Lung (tissue), 12 donors: Measurements from ENCODE around the gene ARHGAP22. TPM values are rescaled to one million over a fixed set of nuclear protein-coding genes. Genes with fewer than 3 reads are reported as not detected.
A peak's percentile ranks its signal among the peaks of the same experiment; 100 is the strongest.

Experiments
- ATAC-seq: fragments of 200-7000 bp; cut with Tn5 transposase; one replicate; pipeline ENCODE4 v1.9.1; 2020; ENCODE audit warnings: moderate number of reproducible peaks; ENCODE audit not compliant: insufficient read depth, low FRiP score
- DNase-seq, 3 donors: peaks; one replicate each; pipeline ENCODE4 v3.0.0-alpha.2; 2013 to 2017
- H3K27ac ChIP-seq, 2 donors: one replicate each; pipeline ENCODE4 v1.5.1; 2013; ENCODE audit warnings: mild to moderate bottlenecking in 2 of 2, moderate library complexity in 2 of 2, control low read depth in 1 of 2, inconsistent platforms in 1 of 2, low read depth in 1 of 2, low read length in 1 of 2
- H3K27me3 ChIP-seq, 3 donors: one replicate each; pipeline ENCODE4 v1.5.1; 2013; ENCODE audit warnings: low read length in 2 of 3; ENCODE audit not compliant: control insufficient read depth in 3 of 3, insufficient read depth in 3 of 3
- H3K36me3 ChIP-seq, 4 donors: one replicate each; pipeline ENCODE4 v1.5.1; 2013; ENCODE audit warnings: low read length in 4 of 4, mild to moderate bottlenecking in 1 of 4, moderate library complexity in 1 of 4; ENCODE audit not compliant: control insufficient read depth in 4 of 4, insufficient read depth in 4 of 4
- H3K4me1 ChIP-seq, 5 donors: one replicate each; pipeline ENCODE4 v1.5.1; 2013; ENCODE audit warnings: low read length in 5 of 5, mild to moderate bottlenecking in 2 of 5, moderate library complexity in 1 of 5; ENCODE audit not compliant: control insufficient read depth in 5 of 5, insufficient read depth in 5 of 5
- H3K4me3 ChIP-seq: one replicate; pipeline ENCODE4 v1.5.1; 2013; ENCODE audit warnings: mild to moderate bottlenecking, control low read depth, moderate library complexity
- H3K9ac ChIP-seq, 2 donors: one replicate each; pipeline ENCODE4 v1.5.1; 2013; ENCODE audit warnings: low read length in 2 of 2, control low read depth in 1 of 2; ENCODE audit not compliant: insufficient read depth in 1 of 2
- H3K9me3 ChIP-seq, 4 donors: one replicate each; pipeline ENCODE4 v1.5.1; 2013; ENCODE audit warnings: low read length in 3 of 4, mild to moderate bottlenecking in 1 of 4, moderate library complexity in 1 of 4; ENCODE audit not compliant: control insufficient read depth in 4 of 4, insufficient read depth in 3 of 4
- WGBS, 2 donors: extraction: QIAGEN DNeasy Blood & Tissue Kit; methylation state at CpG; one replicate each; pipeline ENCODE4 v1.1.7; 2013; 5-methylcytosine and 5-hydroxymethylcytosine counted together
- polyA plus RNA-seq, 2 donors: library from polyadenylated mRNA; stranded (reverse); fragments of 200-250 nt; gene quantifications; one replicate each; pipeline ENCODE4 v1.2.1, GENCODE V29; 2013
- total RNA-seq, 2 donors: library from RNA; depleted of rRNA in 1 of 2; stranded (reverse); fragments of >200 nt in 1 of 2; gene quantifications; one replicate each; pipeline ENCODE4 v1.2.1, GENCODE V29; 2014 to 2021
- TF ChIP-seq, protein P1 (sequence below): IDR thresholded peaks from 2 replicates; pipeline ENCODE4 v1.5.1; 2012; ENCODE audit warnings: mild to moderate bottlenecking; ENCODE audit errors: control extremely low read depth, extremely low read depth
- donor health status: control.
- donor health status: control.
- donor health status: Bipolar disorder and iron deficiency.
- donor health status: healthy.
- donor health status: DM: yes; HTN: yes; CAD: no.

Gene ARHGAP22
- total and polyA plus RNA-seq, 4 donors: 3.2 to 6.9 (median 4.1) TPM

DNA sequence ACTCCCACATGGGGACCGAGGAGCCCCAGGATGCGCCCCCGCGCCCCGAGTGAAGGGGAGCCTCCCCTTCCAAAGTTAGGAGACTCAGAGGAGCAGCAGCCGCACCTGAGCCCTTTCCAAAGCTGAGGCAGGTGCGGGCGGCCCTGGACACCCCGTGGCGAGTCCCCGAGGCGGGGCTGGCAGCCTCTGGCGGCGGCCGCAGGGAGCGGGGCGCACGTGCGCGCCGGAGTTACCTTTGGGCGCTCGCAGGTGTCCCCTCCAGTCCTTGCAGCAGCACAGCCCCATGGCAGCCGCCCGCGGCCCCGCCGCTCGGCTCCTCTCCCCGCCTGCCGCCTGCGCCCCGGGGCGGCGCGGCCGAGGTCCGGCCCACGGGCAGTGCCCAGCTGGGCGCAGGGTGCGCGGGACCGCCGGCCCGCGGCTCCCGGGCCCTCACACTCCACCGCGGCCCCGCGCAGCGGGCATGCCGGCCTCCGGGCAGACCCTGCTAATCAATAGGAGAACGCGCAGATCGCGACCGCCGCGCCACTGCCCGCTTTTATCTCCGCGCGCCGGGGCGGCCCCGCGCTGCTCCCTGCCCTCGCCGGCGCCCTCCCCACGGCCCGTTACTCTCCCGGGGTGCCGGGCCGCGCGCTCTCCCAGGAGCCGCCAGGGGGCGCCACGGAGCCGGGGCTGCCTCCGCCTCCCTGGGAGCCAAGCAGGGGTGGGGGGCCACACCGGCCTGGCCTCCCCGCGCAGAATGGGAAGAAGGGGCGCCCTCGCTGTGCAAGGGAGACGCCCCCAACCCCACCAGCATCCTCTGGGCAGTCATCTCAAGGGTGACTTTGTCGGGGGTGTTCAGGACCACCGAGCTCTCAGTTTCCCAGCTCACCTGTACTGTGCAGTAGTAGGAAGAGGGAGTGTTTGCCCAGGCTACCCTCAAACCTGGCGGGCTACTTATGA, 80.8 kb downstream of the ARHGAP22 start:
- peaks cover 2 to 29% (median 12%) of the 10 kb centered on the region in 5 donors for H3K4me1 ChIP-seq
- peak in 2 of 3 donors; percentile 30 to 53 for DNase-seq
- H3K4me3 ChIP-seq: peak overlapping the region; percentile 22
- no peaks in the 10 kb centered on the region for H3K27me3 ChIP-seq
- 5% methylated on average over 59 to 93 of the region's 93 CpGs for WGBS, 2 donors
- H3K9ac ChIP-seq: no peak overlapping the region
- no peaks in the 10 kb centered on the region for H3K9me3 ChIP-seq
- no peak for ATAC-seq
- H3K36me3 ChIP-seq: no peaks in the 10 kb centered on the region
- H3K27ac ChIP-seq: no peak overlapping the region
- TF ChIP-seq, protein P1, sequence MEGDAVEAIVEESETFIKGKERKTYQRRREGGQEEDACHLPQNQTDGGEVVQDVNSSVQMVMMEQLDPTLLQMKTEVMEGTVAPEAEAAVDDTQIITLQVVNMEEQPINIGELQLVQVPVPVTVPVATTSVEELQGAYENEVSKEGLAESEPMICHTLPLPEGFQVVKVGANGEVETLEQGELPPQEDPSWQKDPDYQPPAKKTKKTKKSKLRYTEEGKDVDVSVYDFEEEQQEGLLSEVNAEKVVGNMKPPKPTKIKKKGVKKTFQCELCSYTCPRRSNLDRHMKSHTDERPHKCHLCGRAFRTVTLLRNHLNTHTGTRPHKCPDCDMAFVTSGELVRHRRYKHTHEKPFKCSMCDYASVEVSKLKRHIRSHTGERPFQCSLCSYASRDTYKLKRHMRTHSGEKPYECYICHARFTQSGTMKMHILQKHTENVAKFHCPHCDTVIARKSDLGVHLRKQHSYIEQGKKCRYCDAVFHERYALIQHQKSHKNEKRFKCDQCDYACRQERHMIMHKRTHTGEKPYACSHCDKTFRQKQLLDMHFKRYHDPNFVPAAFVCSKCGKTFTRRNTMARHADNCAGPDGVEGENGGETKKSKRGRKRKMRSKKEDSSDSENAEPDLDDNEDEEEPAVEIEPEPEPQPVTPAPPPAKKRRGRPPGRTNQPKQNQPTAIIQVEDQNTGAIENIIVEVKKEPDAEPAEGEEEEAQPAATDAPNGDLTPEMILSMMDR: no peak

DNA sequence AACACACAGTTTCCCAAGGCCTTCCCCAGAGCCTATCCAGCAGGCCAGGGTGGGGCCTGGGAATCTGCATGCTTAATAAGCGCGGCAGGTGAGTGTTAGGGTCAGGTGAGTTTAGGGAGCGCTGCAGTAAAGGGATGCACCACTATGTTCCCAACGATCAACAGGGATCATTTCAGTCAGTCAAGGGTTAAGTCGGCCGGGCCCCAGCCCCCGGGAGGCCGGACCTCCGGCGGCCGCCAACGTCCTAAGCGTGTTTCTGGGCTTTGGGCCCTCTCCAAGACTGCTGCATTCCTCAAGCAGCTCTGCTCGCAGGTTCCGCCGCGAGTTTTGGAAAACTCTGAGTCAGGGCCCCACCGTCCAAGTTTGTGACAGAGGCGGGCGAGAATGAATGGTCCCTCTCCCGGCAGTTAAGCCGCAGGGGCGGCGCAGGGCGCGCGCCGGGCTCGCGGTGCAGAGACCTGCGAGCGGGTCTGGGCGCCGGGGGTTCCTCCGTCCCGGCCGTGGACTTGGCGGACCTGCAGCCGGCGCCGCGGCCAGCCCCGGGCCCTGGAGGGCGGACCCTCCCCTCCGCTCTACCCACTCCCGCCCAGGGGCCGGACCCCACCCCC, 81.6 kb downstream of the ARHGAP22 start:
- Histone ChIP-seq H3K4me3 (no peak overlapping the region), H3K27ac (no peak overlapping the region), H3K4me1 (peaks cover 2 to 29% (median 12%) of the 10 kb centered on the region in 5 donors), H3K9me3 (no peaks in the 10 kb centered on the region), H3K36me3 (no peaks in the 10 kb centered on the region), H3K27me3 (no peaks in the 10 kb centered on the region), H3K9ac (no peak overlapping the region)
- DNase-seq: peak; percentile 91 to 96 (median 94)
- ATAC-seq: peak; percentile 30
- WGBS, 2 donors: 1 to 2% methylated on average over 46 to 47 of the region's 47 CpGs
- TF ChIP-seq, protein P1: no peak

DNA sequence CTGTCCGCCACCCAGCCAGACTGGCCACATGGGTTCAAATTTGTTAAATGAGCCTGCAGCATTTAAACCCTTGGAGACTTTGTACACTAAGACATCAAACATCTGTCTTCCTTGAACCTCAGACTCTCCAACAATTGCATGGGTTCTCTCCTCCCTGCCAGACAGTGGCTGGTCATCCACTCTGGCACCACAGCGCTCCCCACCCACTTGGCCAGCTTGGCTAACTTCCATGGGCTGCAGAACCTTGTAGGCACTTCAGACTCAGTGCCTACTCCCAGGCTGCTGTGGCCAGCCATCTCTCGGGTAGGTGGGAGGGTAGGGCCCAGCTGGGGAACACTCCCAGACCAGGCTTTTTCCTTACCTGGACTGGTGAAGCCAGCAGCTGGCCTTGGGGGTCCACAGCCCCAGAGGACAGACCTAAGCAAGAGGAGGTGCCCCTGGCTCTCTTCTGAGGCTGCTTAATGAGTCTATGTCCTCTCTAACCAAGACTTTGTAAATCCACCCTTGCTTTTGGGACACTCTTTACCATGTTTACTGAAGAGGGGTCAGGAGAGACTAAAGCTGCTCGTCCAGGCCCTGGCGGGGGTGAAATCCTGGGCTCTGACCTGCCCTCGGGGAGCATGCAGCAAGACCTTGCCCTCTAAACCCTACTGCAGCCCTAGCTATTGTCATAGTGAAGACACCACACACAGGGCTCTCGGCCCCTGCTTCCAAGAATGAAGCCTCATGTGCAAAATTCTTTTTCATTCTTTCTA, 82.7 kb downstream of the ARHGAP22 start:
- TF ChIP-seq, protein P1: no peak
- 85 to 86% methylated on average over 7 of the region's 7 CpGs for WGBS, 2 donors
- Histone ChIP-seq H3K9me3 (no peaks in the 10 kb centered on the region), H3K27ac (no peak overlapping the region), H3K27me3 (no peaks in the 10 kb centered on the region), H3K4me3 (no peak overlapping the region), H3K36me3 (no peaks in the 10 kb centered on the region), H3K9ac (no peak overlapping the region), H3K4me1 (peaks cover 2 to 29% (median 10%) of the 10 kb centered on the region in 5 donors)
- no peak for ATAC-seq
- DNase-seq: no peak
